Endothelial cell of umbilical vein (primary cell): ENCODE data around the gene NPFFR2. TPM values are rescaled to one million over a fixed set of nuclear protein-coding genes. Genes with fewer than 3 reads are reported as not detected.
"Not testable (repeated sequence)": the region's sequence is repeated elsewhere in the genome, so short reads cannot be mapped to it uniquely, and the experiment has no call there.

Experiments
- BruUV-seq: library from RNA; stranded (reverse); fragments of 400-500 nt; replicated peaks from 2 replicates; lab custom pipeline; 2021; lab: Mats Ljungman, UMichigan
- CTCF ChIA-PET: fragments of 300-600, 350-600 bp; sonication (Branson Sonifier 250); formaldehyde crosslinking; loops from one replicate; lab custom pipeline; 2021; ENCODE audit warnings: antibody characterized with exemption, inconsistent platforms; lab: Charles Lee
- POLR2A ChIA-PET: fragments of 300-600, 350-600 bp; sonication (Branson Sonifier 250); formaldehyde crosslinking; loops from one replicate; lab custom pipeline; 2021; ENCODE audit warnings: antibody characterized with exemption, inconsistent platforms; lab: Charles Lee
- DNase-seq: peaks from one replicate; pipeline ENCODE4 v3.0.0-alpha.2; 2011; ENCODE audit warnings: low read depth, low spot score
- FAIRE-seq: peaks from 2 replicates; lab custom pipeline; 2011; peaks lifted over from hg19 to GRCh38; lab: Jason Lieb, UNC
- H2AFZ ChIP-seq: 2 replicates; pipeline ENCODE4 v1.6.0; 2012; ENCODE audit warnings: low read depth, low read length, control low read depth, inconsistent platforms
- H3K27ac ChIP-seq: 2 replicates; pipeline ENCODE4 v1.5.1; 2011; ENCODE audit warnings: low read depth, mild to moderate bottlenecking, control low read depth, low read length, moderate library complexity; ENCODE audit not compliant: insufficient read depth
- H3K27me3 ChIP-seq, 2 experiments: 2 replicates each; pipeline versions ENCODE4 v1.6.0 to v1.6.1; 2011; ENCODE audit warnings: low read length in 2 of 2, mixed read lengths in 1 of 2; ENCODE audit not compliant: control insufficient read depth in 2 of 2, insufficient read depth in 2 of 2
- H3K36me3 ChIP-seq, 2 experiments: 2 replicates in 1 of 2; 3 replicates in 1 of 2; pipeline ENCODE4 v1.5.1; 2011; ENCODE audit warnings: low read length in 2 of 2, mild to moderate bottlenecking in 1 of 2, moderate library complexity in 1 of 2; ENCODE audit not compliant: control insufficient read depth in 2 of 2, insufficient read depth in 2 of 2; ENCODE audit errors: extremely low read depth in 1 of 2
- H3K4me1 ChIP-seq: 3 replicates; pipeline ENCODE4 v1.5.1; 2011; ENCODE audit warnings: mild to moderate bottlenecking, low read length; ENCODE audit not compliant: control insufficient read depth, insufficient read depth; ENCODE audit errors: extremely low read depth
- H3K4me2 ChIP-seq: 2 replicates; pipeline ENCODE4 v1.6.1; 2011; ENCODE audit warnings: low read length, control low read depth, mixed read lengths; ENCODE audit not compliant: insufficient read depth
- H3K4me3 ChIP-seq, 3 experiments: fragments of 200-600 bp in 1 of 3; sonication (generic), shearing (Covaris generic) in 1 of 3; replicated peaks in 1 of 3; 2 replicates each; pipeline ENCODE4 v1.5.1; 2011 to 2016; ENCODE audit warnings: control low read depth in 3 of 3, low read length in 3 of 3, mild to moderate bottlenecking in 2 of 3, inconsistent platforms in 1 of 3, low read depth in 1 of 3, moderate library complexity in 1 of 3; ENCODE audit not compliant: insufficient read depth in 1 of 3
- H3K79me2 ChIP-seq: 2 replicates; pipeline ENCODE4 v1.6.0; 2012; ENCODE audit warnings: low read length, inconsistent platforms; ENCODE audit not compliant: control insufficient read depth, insufficient read depth
- H3K9ac ChIP-seq: replicated peaks from 2 replicates; pipeline ENCODE3; 2011; ENCODE audit warnings: low read length, control low read depth; ENCODE audit not compliant: insufficient read depth; ENCODE audit errors: extremely low read depth
- H3K9me1 ChIP-seq: replicated peaks from 3 replicates; pipeline ENCODE4 v1.6.0; 2011; ENCODE audit warnings: mild to moderate bottlenecking, low read length; ENCODE audit not compliant: control insufficient read depth, insufficient read depth; ENCODE audit errors: extremely low read depth
- H3K9me3 ChIP-seq: replicated peaks from 2 replicates; pipeline ENCODE4 v1.5.1; 2012; ENCODE audit warnings: low read length, inconsistent platforms; ENCODE audit not compliant: control insufficient read depth, insufficient read depth
- H4K20me1 ChIP-seq: replicated peaks from 2 replicates; pipeline ENCODE3; 2011; ENCODE audit warnings: mild to moderate bottlenecking, low read length; ENCODE audit not compliant: control insufficient read depth, insufficient read depth; ENCODE audit errors: extremely low read depth
- JUN ChIP-seq: IDR thresholded peaks from 2 replicates; pipeline ENCODE4 v1.6.1; 2011; ENCODE audit warnings: borderline replicate concordance, low read depth; ENCODE audit not compliant: insufficient read length, insufficient read depth
- MYC ChIP-seq: IDR thresholded peaks from one replicate; pipeline ENCODE4 v1.6.1; 2011; ENCODE audit warnings: mild to moderate bottlenecking, low read depth, low read length
- POLR2A ChIP-seq: IDR thresholded peaks from 2 replicates; pipeline ENCODE4 v1.6.1; 2012; ENCODE audit warnings: low read depth, mild to moderate bottlenecking, control low read depth, low read length
- POLR2AphosphoS5 ChIP-seq: IDR thresholded peaks from 2 replicates; pipeline ENCODE4 v1.6.1; 2012; ENCODE audit warnings: low read depth, mild to moderate bottlenecking, control low read depth, low read length, moderate library complexity; ENCODE audit not compliant: insufficient read depth
- dilution Hi-C: fragments of 300-500 bp; cut with MboI; formaldehyde crosslinking; loops from one replicate; pipeline ENCODE4 v1.15.0; 2019; ENCODE audit warnings: low sequenced_read_pairs; ENCODE audit not compliant: extremely low pct_ligation_motif_present
- intact Hi-C: fragments of 100-400 bp; cut with micrococcal nuclease; formaldehyde crosslinking; loops from one replicate; pipeline ENCODE4 v1.10.0; 2022
- polyA plus RNA-seq, 4 experiments: library from polyadenylated mRNA; depleted of rRNA in 3 of 4; stranded (reverse) in 3 of 4; unstranded in 1 of 4; fragments of >200 nt; gene quantifications; 2 replicates each; pipeline versions ENCODE4 v1.2.1 to v1.2.3, GENCODE V29; 2011 to 2012; ENCODE audit warnings: missing spikeins in 1 of 4
- total RNA-seq: library from RNA; stranded (reverse); gene quantifications from 2 replicates; pipeline ENCODE4 v1.2.3, GENCODE V29; 2021
- TF ChIP-seq, protein P1 (sequence below): IDR thresholded peaks from 2 replicates; pipeline ENCODE4 v1.6.1; 2011; ENCODE audit not compliant: insufficient read depth, insufficient read length
- TF ChIP-seq, protein P2 (sequence below), 2 donors: IDR thresholded peaks; 1 replicate in 1 of 2; 2 replicates in 1 of 2; pipeline ENCODE4 v1.5.1; 2011; ENCODE audit warnings: low read length in 2 of 2, mild to moderate bottlenecking in 2 of 2, moderate library complexity in 2 of 2, control low read depth in 1 of 2, inconsistent platforms in 1 of 2, low read depth in 1 of 2; ENCODE audit not compliant: insufficient read depth in 1 of 2; ENCODE audit errors: extremely low read depth in 1 of 2

NPFFR2 gene
- total and polyA plus RNA-seq, 2 donors (not counting 3 experiments of a cell fraction or from before 2014, with no cell fraction given): 0.06 TPM; not detected in 1

GRCh38 chr4:72139997-72140396 lies 108.2 kb downstream of the NPFFR2 start:
- H3K9me1 ChIP-seq, H3K9me3 ChIP-seq, H3K36me3 ChIP-seq, H3K4me3 ChIP-seq, H2AFZ ChIP-seq, H4K20me1 ChIP-seq, intact Hi-C loops, H3K27ac ChIP-seq, CTCF ChIA-PET, dilution Hi-C loops, H3K79me2 ChIP-seq, H3K27me3 ChIP-seq, FAIRE-seq, DNase-seq, H3K4me1 ChIP-seq, H3K4me2 ChIP-seq, H3K9ac ChIP-seq, BruUV-seq, POLR2A ChIA-PET: not testable (repeated sequence)

DNA sequence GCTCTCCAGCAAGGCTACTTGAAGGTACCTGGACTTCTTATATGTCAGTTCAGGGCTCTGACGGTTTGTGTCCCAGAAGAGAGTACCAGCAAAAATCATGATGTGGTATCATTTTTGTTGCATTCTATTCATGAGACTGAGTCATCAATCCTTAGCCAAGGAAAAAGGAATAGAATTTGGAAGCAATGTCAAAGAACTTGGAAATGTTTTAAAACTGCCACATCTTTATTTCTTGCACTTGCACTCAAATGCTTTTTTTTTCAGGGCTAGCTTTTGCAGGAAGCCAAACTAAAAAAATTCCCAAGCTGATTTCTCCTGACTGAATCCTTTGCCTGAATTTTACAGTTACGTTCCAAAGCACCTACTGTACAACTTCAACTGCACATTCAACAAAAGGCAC lies 112.4 kb downstream of the NPFFR2 start:
- H4K20me1 ChIP-seq: no peaks in the 10 kb centered on the region
- ChIA-PET CTCF (no interaction called here), POLR2A (no interaction called here)
- H3K36me3 ChIP-seq: no peaks in the 10 kb centered on the region
- intact Hi-C loops (no loop called here), dilution Hi-C loops (no loop called here)
- no peak for FAIRE-seq
- no peaks in the 10 kb centered on the region for H3K9me3 ChIP-seq
- no peaks in the 10 kb centered on the region for H3K9me1 ChIP-seq
- no peak overlapping the region for H3K4me3 ChIP-seq
- H3K27ac ChIP-seq: no peak overlapping the region
- H3K9ac ChIP-seq: no peak overlapping the region
- no peak overlapping the region for H2AFZ ChIP-seq
- H3K4me1 ChIP-seq: no peaks in the 10 kb centered on the region
- DNase-seq: no peak
- H3K79me2 ChIP-seq: no peaks in the 10 kb centered on the region
- TF ChIP-seq, protein P1, sequence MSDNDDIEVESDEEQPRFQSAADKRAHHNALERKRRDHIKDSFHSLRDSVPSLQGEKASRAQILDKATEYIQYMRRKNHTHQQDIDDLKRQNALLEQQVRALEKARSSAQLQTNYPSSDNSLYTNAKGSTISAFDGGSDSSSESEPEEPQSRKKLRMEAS: no peak
- TF ChIP-seq JUN: no peak
- TF ChIP-seq, protein P2, sequence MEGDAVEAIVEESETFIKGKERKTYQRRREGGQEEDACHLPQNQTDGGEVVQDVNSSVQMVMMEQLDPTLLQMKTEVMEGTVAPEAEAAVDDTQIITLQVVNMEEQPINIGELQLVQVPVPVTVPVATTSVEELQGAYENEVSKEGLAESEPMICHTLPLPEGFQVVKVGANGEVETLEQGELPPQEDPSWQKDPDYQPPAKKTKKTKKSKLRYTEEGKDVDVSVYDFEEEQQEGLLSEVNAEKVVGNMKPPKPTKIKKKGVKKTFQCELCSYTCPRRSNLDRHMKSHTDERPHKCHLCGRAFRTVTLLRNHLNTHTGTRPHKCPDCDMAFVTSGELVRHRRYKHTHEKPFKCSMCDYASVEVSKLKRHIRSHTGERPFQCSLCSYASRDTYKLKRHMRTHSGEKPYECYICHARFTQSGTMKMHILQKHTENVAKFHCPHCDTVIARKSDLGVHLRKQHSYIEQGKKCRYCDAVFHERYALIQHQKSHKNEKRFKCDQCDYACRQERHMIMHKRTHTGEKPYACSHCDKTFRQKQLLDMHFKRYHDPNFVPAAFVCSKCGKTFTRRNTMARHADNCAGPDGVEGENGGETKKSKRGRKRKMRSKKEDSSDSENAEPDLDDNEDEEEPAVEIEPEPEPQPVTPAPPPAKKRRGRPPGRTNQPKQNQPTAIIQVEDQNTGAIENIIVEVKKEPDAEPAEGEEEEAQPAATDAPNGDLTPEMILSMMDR (IDR thresholded peaks at IDR 0.05; ENCODE audit: extremely low read depth in 1 of 2, insufficient read depth in 1 of 2, low read depth in 1 of 2, low read length in 2 of 2): no peak
- no peak for TF ChIP-seq POLR2A
- TF ChIP-seq POLR2AphosphoS5: no peak
- TF ChIP-seq MYC: no peak
- BruUV-seq: no TSS peak
- no peaks in the 10 kb centered on the region for H3K27me3 ChIP-seq
- no peak overlapping the region for H3K4me2 ChIP-seq
